Nucleus accumbens (tissue), 56 donors: ENCODE data around the gene SCLT1.

Experiments used
- DNase-seq, 56 donors: peaks; one replicate each; lab custom pipeline; 2025; lab: John Stamatoyannopoulos, UW

SCLT1 gene

DNA sequence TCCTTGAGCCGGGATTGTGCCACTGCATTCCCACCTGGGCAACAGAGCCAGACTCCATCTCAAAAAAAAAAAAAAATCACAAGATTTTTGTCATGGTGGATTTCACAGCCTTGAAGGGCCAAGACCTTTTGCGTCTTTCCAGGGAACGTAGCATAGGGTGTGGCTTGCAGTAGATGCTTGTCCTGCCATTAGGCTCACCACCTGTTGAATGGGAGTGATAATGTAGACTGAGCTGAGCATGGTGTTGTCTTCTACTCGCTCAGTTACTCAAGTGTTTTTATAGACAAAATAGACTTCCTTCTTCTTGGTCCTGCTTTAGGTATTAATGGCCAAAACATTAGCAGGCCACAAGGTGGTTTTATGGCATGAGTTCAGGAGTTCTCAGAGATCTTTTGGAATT lies 243.1 kb downstream of the SCLT1 start:
- DNase-seq: no peak

DNA sequence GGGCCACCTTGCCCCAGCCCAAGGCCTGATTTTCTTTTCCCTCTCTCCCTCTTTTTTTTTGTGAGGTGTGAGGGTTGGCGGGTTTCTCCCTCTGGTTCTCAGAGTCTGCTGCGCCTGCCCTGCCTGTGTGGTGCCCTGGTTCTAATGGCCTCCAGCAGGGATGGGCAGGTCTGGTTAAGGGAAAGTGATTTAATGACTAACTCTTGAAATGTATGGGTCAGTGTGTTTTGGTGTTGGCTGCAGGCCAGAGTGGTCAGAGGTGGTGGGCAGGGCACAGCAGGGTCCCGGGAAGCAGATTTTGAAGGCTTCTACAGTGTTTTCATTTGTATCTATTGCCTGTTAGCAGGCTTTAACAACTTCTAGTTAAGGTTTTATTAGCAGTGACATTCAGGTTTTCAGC lies 244.9 kb downstream of the SCLT1 start:
- no peak for DNase-seq

DNA sequence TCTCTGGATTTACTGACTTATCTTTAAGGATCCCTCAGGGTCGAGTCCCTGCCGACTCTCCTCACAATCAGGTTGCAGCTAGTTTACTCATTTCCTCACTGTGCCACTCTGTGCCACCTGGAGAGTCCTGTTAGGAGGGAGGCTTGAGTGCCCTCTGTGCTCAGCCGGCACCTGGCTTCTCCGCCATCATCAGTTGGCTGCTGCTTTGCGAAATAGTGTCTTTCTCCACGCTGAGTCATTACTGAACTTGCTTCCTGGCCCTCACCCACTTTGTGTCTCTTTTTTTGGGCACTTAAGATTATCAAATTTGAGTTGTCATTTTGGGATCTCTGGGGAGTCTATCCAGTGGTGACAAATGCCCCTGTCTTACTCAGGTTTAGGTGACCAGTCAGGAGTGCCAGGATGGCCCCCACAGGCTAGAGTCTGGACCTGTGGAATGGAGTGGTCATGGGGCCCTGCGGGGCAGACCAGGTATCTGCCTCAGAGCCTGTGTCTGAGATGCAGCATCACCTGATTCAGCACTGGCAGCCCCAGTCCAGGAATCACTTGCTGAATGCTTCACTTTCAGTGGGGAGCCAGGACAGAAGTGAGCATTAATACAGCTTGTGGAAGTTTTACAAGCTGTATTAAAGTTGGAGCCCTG lies 246.1 kb downstream of the SCLT1 start:
- DNase-seq: no peak

DNA sequence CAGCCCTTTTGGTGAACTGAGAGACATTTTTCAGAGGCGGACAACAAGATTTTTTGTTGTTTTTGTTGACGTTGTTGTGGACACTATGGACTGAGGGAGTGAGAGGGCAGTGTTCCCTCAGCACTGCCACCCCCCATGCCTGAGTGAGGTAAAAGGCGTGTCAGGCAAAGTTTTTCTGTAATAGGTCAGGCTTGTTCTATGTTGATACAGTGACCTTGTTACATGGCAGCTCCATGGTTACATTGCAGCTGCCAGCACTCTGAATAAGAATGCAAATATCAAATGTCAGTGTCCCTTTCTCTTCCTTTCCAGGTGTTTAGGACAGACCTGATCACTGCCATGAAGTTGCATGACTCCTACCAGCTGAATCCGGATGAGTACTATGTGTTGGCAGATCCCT lies 247.3 kb downstream of the SCLT1 start:
- DNase-seq: no peak

DNA sequence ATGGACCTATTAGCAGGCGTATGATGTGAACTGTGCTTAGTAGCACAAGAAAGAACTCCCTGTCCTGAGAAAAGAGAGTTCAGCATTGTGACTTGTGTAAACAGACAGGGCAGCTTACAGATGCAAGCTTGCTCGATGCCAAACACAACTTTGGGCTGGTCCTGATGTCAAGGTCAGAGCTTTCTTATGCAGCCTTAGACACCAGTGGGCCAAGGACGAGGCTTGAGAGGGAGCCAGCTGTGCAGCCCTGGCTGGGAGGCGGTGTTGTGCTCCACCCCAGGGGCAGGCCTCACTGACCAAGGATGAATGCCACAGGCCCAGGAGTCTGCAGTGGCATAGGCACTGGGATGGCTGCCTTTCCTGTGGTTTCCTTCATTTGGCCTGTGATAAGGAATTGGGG lies 248.4 kb downstream of the SCLT1 start:
- DNase-seq: peak in 29 of 56 donors; percentile 6 to 58 (median 20)

DNA sequence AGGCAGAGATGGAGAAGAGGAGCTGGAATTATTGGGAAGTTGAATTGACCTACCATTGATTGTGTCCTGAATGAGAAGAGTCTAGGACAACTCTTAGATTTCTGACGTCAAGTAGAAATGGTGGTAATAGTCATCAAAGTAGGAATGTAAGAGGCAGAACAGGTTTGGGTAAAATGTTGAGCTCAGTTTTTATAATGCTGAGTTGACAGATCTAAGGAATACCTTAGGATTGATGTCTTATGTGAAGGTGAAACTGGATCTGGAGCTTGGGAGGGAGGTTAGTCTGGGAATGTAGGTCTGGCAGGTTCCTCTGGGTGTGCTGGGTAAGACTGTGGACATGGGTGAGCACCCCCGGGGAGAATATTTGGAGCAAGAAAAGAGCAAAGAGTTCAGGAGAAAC lies 251.9 kb downstream of the SCLT1 start:
- DNase-seq: no peak

DNA sequence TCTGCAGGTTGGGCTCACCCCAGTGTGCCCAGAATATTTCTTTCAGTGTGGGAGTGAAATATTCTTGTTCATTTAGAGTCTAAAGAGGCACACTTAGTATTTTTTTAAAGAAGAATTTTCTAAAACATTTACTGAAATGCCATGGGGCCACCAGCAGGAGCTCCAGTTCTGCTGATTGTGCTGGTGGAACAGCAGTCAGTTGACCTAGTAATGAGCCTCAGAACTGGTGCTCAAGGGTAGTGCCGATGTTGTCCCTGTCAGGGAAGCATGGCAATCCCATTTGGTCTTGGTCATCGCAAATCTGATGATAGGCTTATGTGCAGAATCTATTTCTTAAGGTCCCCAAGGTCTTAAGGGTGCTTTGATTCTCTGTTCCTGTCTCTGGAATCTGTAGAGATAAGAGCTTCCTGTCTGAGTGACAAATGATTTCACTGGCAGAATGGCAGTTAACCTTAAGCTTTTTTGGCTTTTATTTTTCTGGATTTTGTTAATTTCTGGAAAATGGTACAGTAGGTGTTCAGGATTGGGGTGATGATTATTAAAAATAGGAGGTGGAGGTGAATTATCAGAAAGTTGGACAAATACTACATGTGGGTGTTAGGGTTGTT lies 252.5 kb downstream of the SCLT1 start:
- DNase-seq: no peak

DNA sequence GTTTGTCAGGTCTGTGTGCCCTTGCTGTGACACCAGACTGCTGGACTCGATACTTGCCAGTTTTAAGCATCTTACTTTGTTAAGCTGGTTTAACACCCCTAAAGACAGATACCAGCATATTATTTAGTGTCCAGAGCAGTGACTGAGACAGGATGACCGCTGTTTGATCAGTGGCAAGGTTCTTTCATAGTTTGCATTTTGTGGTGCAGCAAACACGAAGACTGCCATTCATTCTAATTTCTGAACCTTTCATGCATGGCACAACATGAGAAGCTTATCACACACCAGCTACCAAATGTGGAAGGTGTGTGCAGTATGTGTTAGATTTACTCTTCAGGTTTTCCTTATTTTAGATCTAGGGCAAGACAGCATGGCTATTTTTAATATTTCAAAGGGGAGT lies 255.7 kb downstream of the SCLT1 start:
- no peak for DNase-seq

DNA sequence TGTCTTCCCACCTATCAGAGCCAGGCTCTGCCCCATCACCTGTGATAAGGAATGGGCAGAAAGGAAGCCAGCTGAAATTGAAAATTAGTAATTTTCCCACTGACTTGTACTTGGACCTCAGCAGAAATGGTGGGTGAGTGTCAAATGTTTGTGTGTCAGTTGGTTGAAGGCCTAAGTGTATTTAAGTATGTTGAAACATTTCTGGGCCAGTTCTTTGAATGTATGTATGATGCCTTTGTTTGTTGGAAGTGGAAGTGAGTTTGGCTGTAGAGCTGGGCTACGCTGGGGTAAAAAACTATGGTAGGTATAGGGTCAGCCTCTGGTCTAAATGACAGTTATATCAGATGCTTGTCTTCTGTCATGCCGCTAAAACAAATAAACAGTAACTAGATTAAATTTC lies 256.1 kb downstream of the SCLT1 start:
- no peak for DNase-seq

DNA sequence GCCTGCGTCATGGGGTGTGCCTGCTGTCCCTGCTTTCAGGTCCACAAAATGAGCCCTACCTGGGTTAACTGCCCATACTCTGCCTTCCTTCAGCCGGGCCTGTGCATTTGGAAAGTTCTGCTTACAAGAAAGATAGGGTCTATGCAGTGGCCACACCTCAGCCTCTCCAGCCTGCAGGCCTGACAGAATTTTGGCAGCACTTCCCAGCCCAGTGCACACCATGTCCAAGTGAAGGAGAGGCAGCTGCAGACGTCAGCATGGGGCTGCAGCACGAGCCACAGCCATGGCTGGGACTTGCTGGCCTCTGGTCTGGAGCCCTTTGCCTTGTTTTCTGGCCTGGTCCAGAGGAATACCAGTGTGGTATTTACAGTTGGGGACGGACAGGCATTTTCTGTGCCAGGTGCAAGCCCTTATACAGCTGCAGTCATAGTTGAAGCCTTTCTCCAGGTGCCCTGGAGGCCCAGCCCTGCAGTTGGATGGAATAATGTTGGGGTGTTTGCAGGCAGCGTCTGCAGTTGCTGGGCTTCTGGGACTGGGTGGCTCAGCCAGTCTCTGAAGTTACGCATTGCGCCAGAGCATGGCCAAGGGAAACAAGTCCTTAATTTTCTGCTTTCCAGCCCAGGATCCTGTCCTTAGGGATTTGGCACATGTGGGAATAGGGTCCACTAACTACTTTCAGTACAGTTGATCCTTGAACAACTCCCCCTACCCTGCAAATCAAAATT lies 257.7 kb downstream of the SCLT1 start:
- peak in 32 of 56 donors; percentile 5 to 71 (median 30) for DNase-seq
